Mucosa of descending colon (tissue), 3 donors: ENCODE results near the gene TCN1. TPM values are rescaled to one million over a fixed set of nuclear protein-coding genes. Genes with fewer than 3 reads are reported as not detected.

Experiments
- ATAC-seq: fragments of 200-7000 bp; cut with Tn5 transposase; one replicate; pipeline ENCODE4 v1.9.1; 2020; ENCODE audit warnings: mild to moderate bottlenecking, moderate library complexity
- DNase-seq, 3 donors: peaks; one replicate each; pipeline ENCODE4 v3.0.0-alpha.2; 2020
- H3K36me3 ChIP-seq: fragments of 200-600 bp; one replicate; pipeline ENCODE4 v1.8.0; 2021; ENCODE audit warnings: low read depth, mild to moderate bottlenecking
- H3K4me1 ChIP-seq: fragments of 200-600 bp; one replicate; pipeline ENCODE4 v1.8.0; 2021; ENCODE audit warnings: low read depth, mild to moderate bottlenecking
- H3K4me3 ChIP-seq: fragments of 200-600 bp; one replicate; pipeline ENCODE4 v1.8.0; 2021; ENCODE audit warnings: mild to moderate bottlenecking
- H3K9me3 ChIP-seq: fragments of 200-600 bp; one replicate; pipeline ENCODE4 v1.8.0; 2021; ENCODE audit warnings: mild to moderate bottlenecking
- intact Hi-C, 2 donors: fragments of 100-400 bp; cut with DNase I in 1 of 2; cut with micrococcal nuclease in 1 of 2; formaldehyde crosslinking; loops; one replicate each; pipeline versions ENCODE4 v1.11.0 to v1.11.1; 2022; cut with DNase I, micrococcal nuclease
- total RNA-seq, 3 donors: library from RNA; stranded (reverse); fragmentation: NEBNext Ultra II Directional in 2 of 3; extraction: Animal tissue kit (Norgen Biotek cat#: 25700) in 2 of 3; gene quantifications; one replicate each; pipeline versions ENCODE4 v1.2.1 to v1.2.4, GENCODE V29; 2021 to 2023
- TF ChIP-seq, protein P1 (sequence below): fragments of 200-600 bp; IDR thresholded peaks from one replicate; pipeline ENCODE4 v1.8.0; 2022; ENCODE audit warnings: antibody characterized with exemption, mild to moderate bottlenecking
- donor health status: DM: no; HTN: no; CAD: no; lungs with moderate emphysema.
- donor health status: DM: no; HTN: no; CAD: no.
- donor health status: DM: no; HTN: yes; CAD: no.

Gene TCN1
- total RNA-seq, 3 donors from 2014 or later, result 1.7 TPM; not detected in 2

DNA sequence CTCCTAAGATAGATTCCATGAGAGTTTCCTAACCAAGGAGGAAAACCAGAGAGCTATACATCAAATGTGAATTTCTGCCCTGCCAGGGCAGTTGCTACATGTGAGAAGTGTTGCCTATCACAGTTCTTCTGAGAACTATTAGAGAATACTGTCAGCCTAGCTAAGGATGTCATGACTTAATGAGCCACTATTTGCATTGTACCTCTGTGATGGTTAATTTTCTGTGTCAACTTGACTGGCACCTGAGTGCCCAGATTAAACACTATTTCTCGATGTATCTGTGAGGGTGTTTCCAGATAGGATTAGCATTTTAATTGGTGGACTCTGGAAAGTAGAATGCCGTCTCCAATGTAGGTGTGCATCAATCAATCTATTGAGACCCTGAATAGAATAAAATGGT, 1.7 kb upstream of the TCN1 start:
- Histone ChIP-seq H3K4me1 (no peaks in the 10 kb centered on the region), H3K36me3 (no peaks in the 10 kb centered on the region), H3K9me3 (no peaks in the 10 kb centered on the region), H3K4me3 (no peak overlapping the region)
- TF ChIP-seq, protein P1, sequence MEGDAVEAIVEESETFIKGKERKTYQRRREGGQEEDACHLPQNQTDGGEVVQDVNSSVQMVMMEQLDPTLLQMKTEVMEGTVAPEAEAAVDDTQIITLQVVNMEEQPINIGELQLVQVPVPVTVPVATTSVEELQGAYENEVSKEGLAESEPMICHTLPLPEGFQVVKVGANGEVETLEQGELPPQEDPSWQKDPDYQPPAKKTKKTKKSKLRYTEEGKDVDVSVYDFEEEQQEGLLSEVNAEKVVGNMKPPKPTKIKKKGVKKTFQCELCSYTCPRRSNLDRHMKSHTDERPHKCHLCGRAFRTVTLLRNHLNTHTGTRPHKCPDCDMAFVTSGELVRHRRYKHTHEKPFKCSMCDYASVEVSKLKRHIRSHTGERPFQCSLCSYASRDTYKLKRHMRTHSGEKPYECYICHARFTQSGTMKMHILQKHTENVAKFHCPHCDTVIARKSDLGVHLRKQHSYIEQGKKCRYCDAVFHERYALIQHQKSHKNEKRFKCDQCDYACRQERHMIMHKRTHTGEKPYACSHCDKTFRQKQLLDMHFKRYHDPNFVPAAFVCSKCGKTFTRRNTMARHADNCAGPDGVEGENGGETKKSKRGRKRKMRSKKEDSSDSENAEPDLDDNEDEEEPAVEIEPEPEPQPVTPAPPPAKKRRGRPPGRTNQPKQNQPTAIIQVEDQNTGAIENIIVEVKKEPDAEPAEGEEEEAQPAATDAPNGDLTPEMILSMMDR, result no peak
- no peak for DNase-seq
- intact Hi-C loops, result no loop called here
- no peak for ATAC-seq

DNA sequence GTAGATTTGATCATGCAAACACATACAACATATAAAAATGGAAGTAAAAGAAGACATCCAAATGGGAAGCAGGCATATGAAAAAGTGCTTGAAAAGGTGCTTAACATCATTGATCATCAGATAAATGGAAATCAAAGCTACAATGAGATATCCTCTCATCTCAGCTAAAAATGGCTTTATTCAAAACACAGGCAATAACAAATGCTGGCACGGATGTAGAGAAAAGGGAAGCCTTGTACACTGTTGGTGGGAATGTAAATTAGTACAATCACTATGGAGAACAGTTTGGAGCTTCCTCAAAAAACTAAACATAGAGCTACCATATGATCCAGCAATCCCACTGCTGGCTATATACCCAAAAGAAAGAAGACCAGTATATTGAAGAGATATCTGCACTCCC, 549 bp upstream of the TCN1 start:
- intact Hi-C loops, result no loop called here
- Histone ChIP-seq H3K4me1 (no peaks in the 10 kb centered on the region), H3K36me3 (no peaks in the 10 kb centered on the region), H3K4me3 (no peak overlapping the region), H3K9me3 (no peaks in the 10 kb centered on the region)
- TF ChIP-seq, protein P1, result no peak
- ATAC-seq (no peak), DNase-seq (no peak)

DNA sequence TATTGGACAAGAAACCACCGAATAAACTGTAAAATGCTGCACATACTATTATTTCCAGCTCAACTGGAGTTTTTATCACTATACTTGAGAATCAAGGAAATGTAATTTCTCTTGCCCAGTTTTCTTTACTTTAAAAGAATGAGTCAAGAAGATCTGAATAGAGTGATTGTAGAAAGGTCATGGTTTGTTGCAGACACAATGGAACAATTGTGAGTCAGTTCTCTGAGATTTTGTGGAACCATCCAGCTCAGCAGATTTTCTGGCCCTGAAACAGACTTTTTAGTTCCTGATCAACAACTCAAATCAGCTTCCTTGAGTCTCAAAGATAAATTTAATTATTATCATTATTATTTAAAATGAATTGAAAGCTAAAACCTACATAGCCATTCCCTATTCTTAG, 1.3 kb downstream of the TCN1 start:
- DNase-seq, result no peak
- intact Hi-C loops, result no loop called here
- Histone ChIP-seq H3K4me3 (no peak overlapping the region), H3K36me3 (no peaks in the 10 kb centered on the region), H3K9me3 (no peaks in the 10 kb centered on the region), H3K4me1 (no peaks in the 10 kb centered on the region)
- TF ChIP-seq, protein P1, result no peak
- ATAC-seq, result no peak

DNA sequence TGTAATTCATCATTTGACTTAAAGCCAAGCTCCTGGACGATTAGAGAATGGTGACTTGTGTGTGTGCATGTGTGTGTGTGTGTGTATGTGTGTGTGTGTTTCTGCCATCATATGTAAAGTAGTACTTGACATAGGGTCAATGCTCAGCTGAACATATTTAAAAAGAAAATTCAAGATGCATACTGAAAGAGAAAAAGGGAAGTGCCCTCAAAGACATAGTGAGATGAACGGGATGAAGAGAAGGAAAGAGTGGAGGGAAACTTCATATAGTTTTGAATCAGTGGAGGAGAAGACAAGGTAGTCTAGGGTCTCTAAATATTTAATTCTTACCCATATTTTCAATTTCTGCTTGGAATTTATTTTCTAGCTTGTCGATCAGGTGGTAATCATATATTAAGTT, 4.0 kb downstream of the TCN1 start:
- Histone ChIP-seq H3K9me3 (no peaks in the 10 kb centered on the region), H3K4me1 (no peaks in the 10 kb centered on the region), H3K4me3 (no peak overlapping the region), H3K36me3 (no peaks in the 10 kb centered on the region)
- no peak for DNase-seq
- TF ChIP-seq, protein P1, result no peak
- intact Hi-C loops, result no loop called here
- ATAC-seq, result no peak

DNA sequence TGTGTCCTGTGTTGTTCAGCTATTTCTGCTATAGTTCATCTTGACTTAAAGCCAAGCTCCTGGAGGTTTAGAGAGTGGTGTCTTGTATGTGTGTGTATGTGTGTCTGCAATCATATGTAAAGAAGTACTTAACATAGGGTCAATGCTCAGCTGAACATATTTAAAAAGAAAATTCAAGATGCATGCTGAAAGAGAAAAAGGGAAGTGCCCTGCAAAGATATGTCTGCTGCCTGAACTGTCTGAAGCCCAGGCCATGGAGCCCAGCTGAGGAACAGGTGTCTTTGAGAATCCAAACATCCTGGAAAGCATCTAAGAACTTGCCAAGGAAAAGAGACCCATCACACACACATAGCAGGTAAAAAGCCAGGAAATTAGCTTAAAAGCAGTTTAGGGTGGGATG, 6.6 kb downstream of the TCN1 start:
- H3K4me3 ChIP-seq, result no peak overlapping the region
- ATAC-seq (no peak), DNase-seq (no peak)
- H3K36me3 ChIP-seq, result no peaks in the 10 kb centered on the region
- TF ChIP-seq, protein P1, result no peak
- no peaks in the 10 kb centered on the region for H3K9me3 ChIP-seq
- intact Hi-C loops, result no loop called here
- H3K4me1 ChIP-seq, result no peaks in the 10 kb centered on the region
